GM18511 (cell line): ENCODE measurements around the gene SNAPC1.
A peak's percentile ranks its signal among the peaks of the same experiment; 100 is the strongest.
"Not testable (repeated sequence)": the region's sequence is repeated elsewhere in the genome, so short reads cannot be mapped to it uniquely, and the experiment has no call there.

ENCODE experiments used
- ATAC-seq: cut with Tn5 transposase; IDR thresholded peaks from one replicate; pipeline ENCODE4 v1.9.1; 2021; ENCODE audit warnings: mild to moderate bottlenecking, moderate library complexity; ENCODE audit not compliant: unreplicated experiment

The SNAPC1 gene, protein sequence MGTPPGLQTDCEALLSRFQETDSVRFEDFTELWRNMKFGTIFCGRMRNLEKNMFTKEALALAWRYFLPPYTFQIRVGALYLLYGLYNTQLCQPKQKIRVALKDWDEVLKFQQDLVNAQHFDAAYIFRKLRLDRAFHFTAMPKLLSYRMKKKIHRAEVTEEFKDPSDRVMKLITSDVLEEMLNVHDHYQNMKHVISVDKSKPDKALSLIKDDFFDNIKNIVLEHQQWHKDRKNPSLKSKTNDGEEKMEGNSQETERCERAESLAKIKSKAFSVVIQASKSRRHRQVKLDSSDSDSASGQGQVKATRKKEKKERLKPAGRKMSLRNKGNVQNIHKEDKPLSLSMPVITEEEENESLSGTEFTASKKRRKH

GRCh38 chr14:61761959-61762786 lies at the start of gene SNAPC1:
TSS of gene SNAPC1 (plus strand) at chr14:61762420. CDS start at chr14:61762461, 41 bp downstream.
- peak; percentile 100 for ATAC-seq

DNA sequence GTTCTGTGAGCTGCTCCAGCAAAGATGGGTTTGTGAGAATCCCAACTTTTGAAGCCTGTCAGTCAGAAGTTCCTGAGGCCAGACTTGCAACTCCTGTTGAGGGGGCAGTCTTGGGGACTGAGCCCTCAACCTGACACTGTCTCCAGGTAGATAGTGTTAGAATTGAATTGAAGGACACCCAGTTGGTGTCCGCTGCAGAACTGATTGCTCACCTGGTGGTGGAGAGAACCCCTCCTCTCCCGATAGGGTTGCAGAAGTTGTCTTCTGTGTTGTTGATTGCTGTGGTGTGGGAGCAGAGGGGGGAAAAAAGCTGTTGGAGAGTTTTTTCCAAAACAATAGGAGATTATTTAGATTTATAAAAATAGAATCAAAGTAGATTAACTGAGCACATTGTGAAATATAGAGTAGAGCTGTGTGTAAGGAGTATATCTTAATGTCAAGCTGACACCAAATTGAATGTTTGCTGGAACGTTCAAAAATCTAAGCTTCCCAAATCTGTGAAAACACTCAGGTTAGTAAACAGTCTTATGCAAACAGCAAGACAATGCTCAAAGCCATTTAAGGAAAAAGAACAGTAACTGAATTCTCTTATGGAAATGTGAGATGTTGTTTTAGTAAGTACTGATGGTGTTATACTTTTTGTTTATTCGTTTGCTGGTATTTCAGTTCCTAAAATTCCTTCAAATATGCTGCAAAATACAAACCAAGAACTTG lies 48.3 kb upstream of the SNAPC1 start:
- no peak for ATAC-seq

DNA sequence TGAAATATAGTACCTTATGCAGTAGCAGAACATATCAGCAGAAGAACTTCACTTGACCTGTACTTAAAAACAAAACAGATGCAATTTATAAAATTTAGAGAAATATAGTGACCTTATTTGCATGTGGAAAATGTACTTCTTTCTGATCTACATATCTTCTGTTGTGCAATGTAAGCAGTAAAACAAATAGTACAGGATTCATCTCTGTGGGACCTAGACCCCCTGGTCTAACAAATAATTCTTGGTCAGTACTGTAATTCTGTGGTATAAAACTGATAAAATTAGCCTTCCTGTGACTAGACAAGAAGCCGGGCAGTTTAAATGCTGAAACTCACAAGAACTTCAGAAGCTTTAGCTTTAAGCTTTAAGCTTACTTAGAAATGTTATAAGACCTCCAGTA lies 45.3 kb upstream of the SNAPC1 start:
- no peak for ATAC-seq

DNA sequence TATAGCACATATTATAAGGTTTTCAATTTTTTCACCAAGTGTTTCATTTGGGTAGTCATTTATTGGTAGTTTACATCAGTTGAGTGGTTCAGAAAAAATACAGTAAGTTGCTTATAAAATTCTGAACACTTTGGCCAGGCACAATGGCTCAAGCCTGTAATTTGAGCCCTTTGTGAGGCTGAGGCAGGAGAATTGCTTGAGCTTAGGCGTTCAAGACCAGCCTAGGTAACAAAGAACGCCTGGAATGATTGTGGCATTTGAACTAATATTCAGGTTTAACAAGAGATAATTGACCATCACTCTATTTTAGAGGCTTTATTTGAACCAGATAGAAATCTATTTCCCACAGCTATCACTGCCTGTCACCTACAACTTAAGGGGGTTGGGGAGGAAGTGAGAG lies 44.2 kb upstream of the SNAPC1 start:
- ATAC-seq, result no peak

GRCh38 chr14:61719344-61720293 lies 42.6 kb upstream of the SNAPC1 start:
- ATAC-seq, result no peak

DNA sequence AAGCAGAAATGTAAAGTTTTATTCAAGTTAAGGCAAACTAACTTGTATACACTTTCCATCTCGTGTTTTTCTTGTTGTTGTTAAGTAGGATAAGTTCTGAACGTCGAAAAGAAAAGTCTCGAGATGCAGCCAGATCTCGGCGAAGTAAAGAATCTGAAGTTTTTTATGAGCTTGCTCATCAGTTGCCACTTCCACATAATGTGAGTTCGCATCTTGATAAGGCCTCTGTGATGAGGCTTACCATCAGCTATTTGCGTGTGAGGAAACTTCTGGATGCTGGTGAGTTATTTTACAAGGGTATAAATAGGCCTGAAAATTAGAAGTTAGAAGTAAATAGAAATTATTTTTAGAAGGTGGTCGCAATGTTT lies 41.9 kb upstream of the SNAPC1 start:
- no peak for ATAC-seq

DNA sequence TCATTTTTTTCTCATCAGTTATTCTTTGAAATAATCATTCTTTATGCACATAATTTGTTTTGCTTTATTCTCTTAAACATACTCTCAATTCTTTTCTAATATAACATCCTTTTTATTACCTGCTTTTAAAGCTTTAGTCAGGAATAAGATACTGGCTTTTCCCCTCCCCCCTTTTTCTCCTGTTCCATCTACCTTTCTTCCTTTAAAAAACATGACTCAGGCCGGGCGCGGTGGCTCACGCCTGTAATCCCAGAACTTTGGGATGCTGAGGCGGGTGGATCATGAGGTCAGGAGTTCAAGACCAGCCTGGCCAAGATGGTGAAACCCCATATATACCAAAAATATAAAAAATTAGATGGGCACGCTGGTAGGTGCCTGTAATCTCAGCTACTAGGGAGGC lies 41.5 kb upstream of the SNAPC1 start:
- no peak for ATAC-seq

GRCh38 chr14:61724133-61724532 lies 38.1 kb upstream of the SNAPC1 start:
- ATAC-seq, result no peak

GRCh38 chr14:61726778-61727658 lies 35.2 kb upstream of the SNAPC1 start:
- no peak for ATAC-seq

- ATAC-seq, result no peak
Measured at GRCh38 chr14:61730756-61731373, 31.4 kb upstream of the SNAPC1 start.

GRCh38 chr14:61733972-61734371 lies 28.2 kb upstream of the SNAPC1 start:
- no peak for ATAC-seq

DNA sequence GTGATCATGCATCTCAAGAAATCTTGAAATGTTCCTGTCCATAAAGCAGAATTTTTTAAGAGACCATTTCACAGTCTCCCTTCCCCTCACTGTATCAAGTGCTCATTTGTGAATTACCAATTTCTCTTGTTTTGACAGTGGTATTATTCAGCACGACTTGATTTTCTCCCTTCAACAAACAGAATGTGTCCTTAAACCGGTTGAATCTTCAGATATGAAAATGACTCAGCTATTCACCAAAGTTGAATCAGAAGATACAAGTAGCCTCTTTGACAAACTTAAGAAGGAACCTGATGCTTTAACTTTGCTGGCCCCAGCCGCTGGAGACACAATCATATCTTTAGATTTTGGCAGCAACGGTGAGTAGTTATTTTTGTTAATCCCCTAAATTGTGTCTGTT lies 25.5 kb upstream of the SNAPC1 start:
- no peak for ATAC-seq

- ATAC-seq, result no peak
Measured at GRCh38 chr14:61737915-61738314, 24.3 kb upstream of the SNAPC1 start.

GRCh38 chr14:61739133-61739532 lies 23.1 kb upstream of the SNAPC1 start:
- ATAC-seq, result no peak

- no peak for ATAC-seq
Measured at GRCh38 chr14:61742371-61742770, 19.8 kb upstream of the SNAPC1 start.

DNA sequence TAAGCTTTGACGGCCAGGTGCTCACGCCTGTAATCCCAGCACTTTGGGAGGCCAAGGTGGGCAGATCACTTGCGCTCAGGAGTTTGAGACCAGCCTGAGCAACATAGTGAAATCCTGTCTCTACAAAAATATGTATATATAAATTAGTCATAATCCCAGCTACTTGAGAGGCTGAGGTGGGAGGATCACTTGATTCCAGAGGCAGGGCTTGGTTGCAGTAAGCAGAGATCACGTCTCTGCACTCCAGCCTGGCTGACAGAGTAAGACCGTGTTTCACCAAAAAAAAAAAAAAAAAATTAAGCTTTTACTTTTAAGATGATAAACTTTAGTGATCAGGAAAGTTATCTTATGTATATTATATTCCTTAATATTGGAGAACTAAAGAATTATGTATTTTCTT lies 18.0 kb upstream of the SNAPC1 start:
- no peak for ATAC-seq

DNA sequence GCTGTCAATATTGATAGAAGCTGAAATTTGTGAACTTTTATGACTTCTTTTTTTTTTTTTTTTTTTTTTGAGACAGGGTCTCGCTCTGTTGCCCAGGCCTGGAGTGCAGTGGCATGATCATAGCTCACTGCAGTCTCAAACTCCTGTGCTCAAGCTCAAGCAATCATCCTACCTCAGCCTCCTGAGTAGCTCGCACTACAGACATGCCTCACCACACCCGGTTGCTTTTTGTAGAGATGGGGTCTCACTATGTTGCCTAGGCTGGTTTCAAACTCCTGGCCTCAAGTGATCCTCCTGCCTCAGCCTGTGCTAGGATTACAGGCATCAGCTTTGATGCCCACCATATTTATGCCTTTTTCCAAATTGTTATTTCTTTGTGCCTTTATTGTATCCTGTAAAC lies 15.9 kb upstream of the SNAPC1 start:
- not testable (repeated sequence) for ATAC-seq

- no peak for ATAC-seq
Measured at GRCh38 chr14:61746881-61747280, 15.3 kb upstream of the SNAPC1 start.

- ATAC-seq, result no peak
Measured at GRCh38 chr14:61747342-61747741, 14.9 kb upstream of the SNAPC1 start.
